ENCODE data around the gene RPL34. TPM values are rescaled to one million over a fixed set of nuclear protein-coding genes. Genes with fewer than 3 reads are reported as not detected.

Gene RPL34
- polyA plus RNA-seq, 1 of the 3 experiments (the other 2 are of a cell fraction) = 2,955 TPM

DNA sequence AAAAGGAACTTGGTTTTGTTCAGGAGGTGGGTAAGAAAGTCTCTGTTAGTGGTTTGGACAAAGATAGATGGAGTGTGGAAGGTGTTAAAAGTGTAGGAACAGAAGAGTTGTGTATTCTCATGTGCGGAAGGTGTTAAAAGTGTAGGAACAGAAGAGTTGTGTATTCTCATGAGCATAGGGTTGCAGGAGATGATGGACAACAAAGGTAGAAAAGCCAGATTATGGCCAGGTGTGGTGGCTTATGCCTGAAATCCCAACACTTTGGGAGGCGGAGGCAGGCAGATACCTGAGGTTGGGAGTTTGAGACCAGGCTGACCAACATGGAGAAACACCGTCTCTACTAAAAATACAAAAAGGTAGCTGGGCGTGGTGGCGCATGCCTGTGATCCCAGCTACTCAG, 2.5 kb downstream of the RPL34 start:
- POLR2A ChIA-PET = interaction anchor here (1.4 kb wide), 1 partner anchor 33 kb away, joined by 3 read pairs; no protein-coding TSS in a partner anchor
- TF ChIP-seq, protein P1, sequence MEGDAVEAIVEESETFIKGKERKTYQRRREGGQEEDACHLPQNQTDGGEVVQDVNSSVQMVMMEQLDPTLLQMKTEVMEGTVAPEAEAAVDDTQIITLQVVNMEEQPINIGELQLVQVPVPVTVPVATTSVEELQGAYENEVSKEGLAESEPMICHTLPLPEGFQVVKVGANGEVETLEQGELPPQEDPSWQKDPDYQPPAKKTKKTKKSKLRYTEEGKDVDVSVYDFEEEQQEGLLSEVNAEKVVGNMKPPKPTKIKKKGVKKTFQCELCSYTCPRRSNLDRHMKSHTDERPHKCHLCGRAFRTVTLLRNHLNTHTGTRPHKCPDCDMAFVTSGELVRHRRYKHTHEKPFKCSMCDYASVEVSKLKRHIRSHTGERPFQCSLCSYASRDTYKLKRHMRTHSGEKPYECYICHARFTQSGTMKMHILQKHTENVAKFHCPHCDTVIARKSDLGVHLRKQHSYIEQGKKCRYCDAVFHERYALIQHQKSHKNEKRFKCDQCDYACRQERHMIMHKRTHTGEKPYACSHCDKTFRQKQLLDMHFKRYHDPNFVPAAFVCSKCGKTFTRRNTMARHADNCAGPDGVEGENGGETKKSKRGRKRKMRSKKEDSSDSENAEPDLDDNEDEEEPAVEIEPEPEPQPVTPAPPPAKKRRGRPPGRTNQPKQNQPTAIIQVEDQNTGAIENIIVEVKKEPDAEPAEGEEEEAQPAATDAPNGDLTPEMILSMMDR (IDR thresholded peaks at IDR 0.05) = no peak
- 0 out of 2 replicates have a peak, but pooled peaks have one; percentile 12 for TF ChIP-seq POLR2AphosphoS5 (IDR thresholded peaks at IDR 0.05; ENCODE audit: low read depth, low read length)
- no peak for TF ChIP-seq YY1 (IDR thresholded peaks at IDR 0.05; ENCODE audit: low read depth)
- TF ChIP-seq, protein P2, sequence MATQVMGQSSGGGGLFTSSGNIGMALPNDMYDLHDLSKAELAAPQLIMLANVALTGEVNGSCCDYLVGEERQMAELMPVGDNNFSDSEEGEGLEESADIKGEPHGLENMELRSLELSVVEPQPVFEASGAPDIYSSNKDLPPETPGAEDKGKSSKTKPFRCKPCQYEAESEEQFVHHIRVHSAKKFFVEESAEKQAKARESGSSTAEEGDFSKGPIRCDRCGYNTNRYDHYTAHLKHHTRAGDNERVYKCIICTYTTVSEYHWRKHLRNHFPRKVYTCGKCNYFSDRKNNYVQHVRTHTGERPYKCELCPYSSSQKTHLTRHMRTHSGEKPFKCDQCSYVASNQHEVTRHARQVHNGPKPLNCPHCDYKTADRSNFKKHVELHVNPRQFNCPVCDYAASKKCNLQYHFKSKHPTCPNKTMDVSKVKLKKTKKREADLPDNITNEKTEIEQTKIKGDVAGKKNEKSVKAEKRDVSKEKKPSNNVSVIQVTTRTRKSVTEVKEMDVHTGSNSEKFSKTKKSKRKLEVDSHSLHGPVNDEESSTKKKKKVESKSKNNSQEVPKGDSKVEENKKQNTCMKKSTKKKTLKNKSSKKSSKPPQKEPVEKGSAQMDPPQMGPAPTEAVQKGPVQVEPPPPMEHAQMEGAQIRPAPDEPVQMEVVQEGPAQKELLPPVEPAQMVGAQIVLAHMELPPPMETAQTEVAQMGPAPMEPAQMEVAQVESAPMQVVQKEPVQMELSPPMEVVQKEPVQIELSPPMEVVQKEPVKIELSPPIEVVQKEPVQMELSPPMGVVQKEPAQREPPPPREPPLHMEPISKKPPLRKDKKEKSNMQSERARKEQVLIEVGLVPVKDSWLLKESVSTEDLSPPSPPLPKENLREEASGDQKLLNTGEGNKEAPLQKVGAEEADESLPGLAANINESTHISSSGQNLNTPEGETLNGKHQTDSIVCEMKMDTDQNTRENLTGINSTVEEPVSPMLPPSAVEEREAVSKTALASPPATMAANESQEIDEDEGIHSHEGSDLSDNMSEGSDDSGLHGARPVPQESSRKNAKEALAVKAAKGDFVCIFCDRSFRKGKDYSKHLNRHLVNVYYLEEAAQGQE (IDR thresholded peaks at IDR 0.05; ENCODE audit: low read depth, low read length) = no peak
- TF ChIP-seq, protein P3, sequence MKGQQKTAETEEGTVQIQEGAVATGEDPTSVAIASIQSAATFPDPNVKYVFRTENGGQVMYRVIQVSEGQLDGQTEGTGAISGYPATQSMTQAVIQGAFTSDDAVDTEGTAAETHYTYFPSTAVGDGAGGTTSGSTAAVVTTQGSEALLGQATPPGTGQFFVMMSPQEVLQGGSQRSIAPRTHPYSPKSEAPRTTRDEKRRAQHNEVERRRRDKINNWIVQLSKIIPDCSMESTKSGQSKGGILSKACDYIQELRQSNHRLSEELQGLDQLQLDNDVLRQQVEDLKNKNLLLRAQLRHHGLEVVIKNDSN (IDR thresholded peaks at IDR 0.05; ENCODE audit: borderline replicate concordance, low read depth) = no peak
- TF ChIP-seq GABPA (IDR thresholded peaks at IDR 0.05; ENCODE audit: low read depth) = no peak
- no peak for TF ChIP-seq TCF12 (IDR thresholded peaks at IDR 0.05)
- TF ChIP-seq, protein P4, sequence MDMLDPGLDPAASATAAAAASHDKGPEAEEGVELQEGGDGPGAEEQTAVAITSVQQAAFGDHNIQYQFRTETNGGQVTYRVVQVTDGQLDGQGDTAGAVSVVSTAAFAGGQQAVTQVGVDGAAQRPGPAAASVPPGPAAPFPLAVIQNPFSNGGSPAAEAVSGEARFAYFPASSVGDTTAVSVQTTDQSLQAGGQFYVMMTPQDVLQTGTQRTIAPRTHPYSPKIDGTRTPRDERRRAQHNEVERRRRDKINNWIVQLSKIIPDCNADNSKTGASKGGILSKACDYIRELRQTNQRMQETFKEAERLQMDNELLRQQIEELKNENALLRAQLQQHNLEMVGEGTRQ (IDR thresholded peaks at IDR 0.05; ENCODE audit: borderline replicate concordance, low read depth, low read length) = no peak
- TF ChIP-seq FOSL2 (IDR thresholded peaks at IDR 0.05; ENCODE audit: borderline replicate concordance, low read depth) = no peak
- peaks cover 47 to 58% of the 10 kb centered on the region in 2 experiments for H3K36me3 ChIP-seq (replicated peaks in 1 of 2; ENCODE audit: control insufficient read depth in 1 of 2, insufficient read depth in 2 of 2, low read length in 1 of 2)
- no peak for DNase-seq
- no peak overlapping the region for H3K27ac ChIP-seq (ENCODE audit: low read depth in 2 of 2, low read length in 1 of 2)
- 94% methylated on average over 5 of the region's 5 CpGs for WGBS (ENCODE audit: low lambda C conversion rate)
- no peaks in the 10 kb centered on the region for H3K9me3 ChIP-seq
- no peaks in the 10 kb centered on the region for H3K27me3 ChIP-seq (ENCODE audit: insufficient read depth)
- H3K79me2 ChIP-seq (ENCODE audit: insufficient read depth) = peaks cover 54% of the 10 kb centered on the region
- H3K4me1 ChIP-seq (ENCODE audit: control insufficient read depth in 1 of 2, insufficient read depth in 2 of 2, low read depth in 1 of 2, low read length in 1 of 2) = peaks cover 14 to 23% of the 10 kb centered on the region in 2 experiments; a peak in 3 of 4 replicates
- H3K4me2 ChIP-seq = peak overlapping the region; percentile 87
- peak overlapping the region in 1 of 2 experiments; percentile 99; a peak in 2 of 4 replicates for H3K4me3 ChIP-seq (ENCODE audit: low read depth in 2 of 2, low read length in 1 of 2)
- H3F3A ChIP-seq (replicated peaks; ENCODE audit: insufficient read depth) = peaks cover 18% of the 10 kb centered on the region
- peaks cover 48% of the 10 kb centered on the region for H4K20me1 ChIP-seq (ENCODE audit: insufficient read depth)
- CTCF ChIA-PET = interaction anchor here (0.9 kb wide), 1 partner anchor 9 kb away, joined by 4 read pairs; no protein-coding TSS in a partner anchor
- 0 out of 2 replicates have a peak overlapping the region, but pooled peaks have one; percentile 93 for H3K9ac ChIP-seq
- H2AFZ ChIP-seq (ENCODE audit: low read depth) = no peak overlapping the region
- no peaks in the 10 kb centered on the region for H3K9me2 ChIP-seq

Data from SK-N-SH (cell line).